HepG2 (cell line): ENCODE results near the gene CDRT15. TPM values are rescaled to one million over a fixed set of nuclear protein-coding genes. Genes with fewer than 3 reads are reported as not detected.

Source experiments
- ATAC-seq: fragments of 200-7000 bp; cut with Tn5 transposase; 3 replicates; pipeline ENCODE4 v1.9.1; 2020; ENCODE audit warnings: mild to moderate bottlenecking, moderate library complexity
- BruUV-seq: library from RNA; stranded (reverse); fragments of 400-500 nt; replicated peaks from 2 replicates; lab custom pipeline; 2021; lab: Mats Ljungman, UMichigan
- CTCF ChIA-PET: fragments of 300-600 bp; formaldehyde crosslinking; extraction: SDS; loops from one replicate; lab custom pipeline; 2021; ENCODE audit warnings: low total read pairs, inconsistent platforms, low intra/inter-chr PET ratio; lab: Yijun Ruan, JAX
- POLR2A ChIA-PET: fragments of 350-600 bp; sonication (Branson Sonifier 250); formaldehyde crosslinking; loops from one replicate; lab custom pipeline; 2020; ENCODE audit warnings: antibody characterized with exemption, inconsistent platforms; lab: Yijun Ruan, JAX
- DNase-seq: peaks from one replicate; pipeline ENCODE4 v3.0.0-alpha.2; 2015; ENCODE audit warnings: low spot score
- FAIRE-seq: peaks from 3 replicates; lab custom pipeline; 2011; peaks lifted over from hg19 to GRCh38; lab: Jason Lieb, UNC
- H2AFZ ChIP-seq: one replicate; pipeline ENCODE4 v1.6.1; 2011; ENCODE audit warnings: low read length, inconsistent platforms
- H3K27ac ChIP-seq: fragments of 300-600 bp; 3 replicates; pipeline ENCODE4 v1.8.0; 2011; ENCODE audit warnings: mixed run types, mild to moderate bottlenecking, mixed read lengths, low read length, inconsistent platforms; ENCODE audit not compliant: insufficient read depth; ENCODE audit errors: extremely low read length
- H3K27me3 ChIP-seq, 2 experiments: fragments of 200-600 bp in 1 of 2; 2 replicates in 1 of 2; 3 replicates in 1 of 2; pipeline versions ENCODE4 v1.6.0 to v1.8.0; 2011; ENCODE audit warnings: low read length in 2 of 2, mild to moderate bottlenecking in 2 of 2, moderate library complexity in 2 of 2, inconsistent platforms in 1 of 2; ENCODE audit not compliant: insufficient read depth in 2 of 2, control insufficient read depth in 1 of 2
- H3K36me3 ChIP-seq, 2 experiments: fragments of 200-600 bp in 1 of 2; replicated peaks in 1 of 2; 2 replicates in 1 of 2; 3 replicates in 1 of 2; pipeline versions ENCODE4 v1.5.1 to v1.8.0; 2011; ENCODE audit warnings: low read length in 2 of 2, inconsistent platforms in 1 of 2; ENCODE audit not compliant: insufficient read depth in 2 of 2, control insufficient read depth in 1 of 2
- H3K4me1 ChIP-seq: 2 replicates; pipeline ENCODE4 v1.5.1; 2012; ENCODE audit warnings: low read length, inconsistent platforms; ENCODE audit not compliant: insufficient read depth
- H3K4me2 ChIP-seq: 2 replicates; pipeline ENCODE4 v1.6.0; 2011; ENCODE audit warnings: low read depth, low read length, inconsistent platforms
- H3K4me3 ChIP-seq, 3 experiments: fragments of 200-600 bp in 1 of 3; sonication (generic), shearing (Covaris generic) in 1 of 3; replicated peaks in 1 of 3; 2 replicates each; pipeline ENCODE4 v1.5.1; 2011 to 2016; ENCODE audit warnings: low read length in 3 of 3, inconsistent platforms in 2 of 3, low read depth in 2 of 3, mild to moderate bottlenecking in 2 of 3, control low read depth in 1 of 3, mixed read lengths in 1 of 3; ENCODE audit not compliant: insufficient read depth in 1 of 3
- H3K79me2 ChIP-seq: one replicate; pipeline ENCODE4 v1.6.1; 2011; ENCODE audit warnings: low read length, inconsistent platforms; ENCODE audit not compliant: insufficient read depth
- H3K9ac ChIP-seq: 2 replicates; pipeline ENCODE4 v1.6.0; 2011; ENCODE audit warnings: mild to moderate bottlenecking, low read depth, low read length, inconsistent platforms; ENCODE audit not compliant: insufficient read depth
- H3K9me3 ChIP-seq: 2 replicates; pipeline ENCODE4 v1.5.1; 2012; ENCODE audit warnings: mild to moderate bottlenecking, low read length
- H4K20me1 ChIP-seq: 2 replicates; pipeline ENCODE4 v1.6.0; 2011; ENCODE audit warnings: inconsistent platforms, mild to moderate bottlenecking, low read length, moderate library complexity; ENCODE audit not compliant: insufficient read depth
- HMG20A ChIP-seq: IDR thresholded peaks from 2 replicates; pipeline ENCODE4 v1.6.1; 2016; ENCODE audit warnings: borderline replicate concordance
- MAFF ChIP-seq: IDR thresholded peaks from 2 replicates; pipeline ENCODE4 v1.6.1; 2011; ENCODE audit warnings: low read depth, low read length, improper control_type of control experiment
- MAFK ChIP-seq, 2 experiments: IDR thresholded peaks in 1 of 2; conservative IDR thresholded peaks in 1 of 2; 2 replicates each; pipeline ENCODE4 v1.6.1; 2011; ENCODE audit warnings: improper control_type of control experiment in 2 of 2, low read length in 2 of 2
- MBD4 ChIP-seq: IDR thresholded peaks from 2 replicates; pipeline ENCODE4 v1.6.1; 2012; ENCODE audit warnings: low read length, inconsistent platforms, borderline replicate concordance
- NFIB ChIP-seq: sonication (generic); formaldehyde crosslinking; IDR thresholded peaks from 2 replicates; pipeline ENCODE4 v1.9.0; 2021; ENCODE audit warnings: missing genetic modification reagents, mild to moderate bottlenecking, borderline replicate concordance
- XRCC5 ChIP-seq: fragments of 200-400 bp; formaldehyde crosslinking; optimal IDR thresholded peaks from 2 replicates; pipeline ENCODE3; 2017; ENCODE audit warnings: mild to moderate bottlenecking, low read length
- WGBS: methylation state at CpG from one replicate; pipeline ENCODE4 v1.1.6; 2017; ENCODE audit warnings: low lambda C conversion rate; 5-methylcytosine and 5-hydroxymethylcytosine counted together
- in situ Hi-C: cut with HindIII; loops from 2 replicates; pipeline ENCODE4 v1.10.0; 2017; ENCODE audit warnings: low pct_unique_long_range_greater_than_20kb; ENCODE audit not compliant: extremely low pct_ligation_motif_present
- intact Hi-C: fragments of 100-400 bp; cut with micrococcal nuclease; formaldehyde crosslinking; loops from one replicate; pipeline ENCODE4 v1.10.0; 2022; ENCODE audit not compliant: unreplicated experiment
- polyA plus RNA-seq, 8 experiments: library from polyadenylated mRNA; depleted of rRNA in 3 of 8; stranded (reverse) in 7 of 8; unstranded in 1 of 8; fragments of >200 nt; fragmentation: Illumina TruSeq in 4 of 8; extraction: Trizol in 4 of 8; gene quantifications; 2 replicates each; pipeline versions ENCODE4 v1.2.1 to v1.2.3, GENCODE V29; 2011 to 2016; ENCODE audit warnings: low read depth in 4 of 8, missing spikeins in 1 of 8, mixed read lengths in 1 of 8; ENCODE audit not compliant: insufficient read depth in 1 of 8
- total RNA-seq, 5 experiments: library from RNA; depleted of rRNA; stranded (reverse); fragments of >200 nt; fragmentation: Illumina TruSeq; extraction: Trizol; gene quantifications; 2 replicates each; pipeline ENCODE4 v1.2.3, GENCODE V29; 2016; ENCODE audit warnings: low read depth in 1 of 5

Gene CDRT15
- total and polyA plus RNA-seq, 2 of the 13 experiments (the other 11 are each of a cell fraction or from before 2014, with no cell fraction given): not detected

GRCh38 chr17:14282726-14283125 lies 46.1 kb upstream of the CDRT15 start (continued):
- TF ChIP-seq NFIB (CRISPR knock-in tag): no peak
- TF ChIP-seq HMG20A (CRISPR knock-in tag): no peak

GRCh38 chr17:14281530-14281929 lies 44.9 kb upstream of the CDRT15 start:
- no TSS peak for BruUV-seq
- no peaks in the 10 kb centered on the region for H3K79me2 ChIP-seq
- FAIRE-seq (no peak), DNase-seq (no peak), ATAC-seq (no peak)
- no peaks in the 10 kb centered on the region for H3K36me3 ChIP-seq
- H2AFZ ChIP-seq: no peak overlapping the region
- H3K9ac ChIP-seq: no peak overlapping the region
- WGBS: 68% methylated on average over 3 of the region's 3 CpGs
- H3K27ac ChIP-seq: no peak overlapping the region
- ChIA-PET CTCF (no interaction called here), POLR2A (interaction anchor here (0.7 to 1.0 kb wide), 2 partner anchors 17 to 19 kb away, joined by 4 read pairs; partner anchors contain the start of gene HS3ST3B1)
- TF ChIP-seq MAFF (peak; percentile 52; the same call in 1 of the 2 replicates), MAFK (conservative IDR thresholded peaks at IDR 0.05 in 1 of 2, IDR thresholded peaks at IDR 0.05 in 1 of 2; ENCODE audit: low read length in 2 of 2) (peak; percentile 67 to 77), MBD4 (no peak), XRCC5 (no peak)
- no peak overlapping the region for H3K4me3 ChIP-seq
- H3K9me3 ChIP-seq: no peaks in the 10 kb centered on the region
- in situ Hi-C loops (no loop called here), intact Hi-C loops (no loop called here)
- H3K4me1 ChIP-seq: peaks cover 24% of the 10 kb centered on the region
- no peaks in the 10 kb centered on the region for H4K20me1 ChIP-seq
- peaks cover 2 to 25% of the 10 kb centered on the region in 2 experiments; a peak in 3 of 5 replicates for H3K27me3 ChIP-seq
- no peak overlapping the region for H3K4me2 ChIP-seq
